Breast epithelium (tissue), 4 donors: ENCODE data around the gene DCLK1. TPM values are rescaled to one million over a fixed set of nuclear protein-coding genes. Genes with fewer than 3 reads are reported as not detected.

Experiments
- DNase-seq, 2 donors: peaks; one replicate each; pipeline ENCODE4 v3.0.0-alpha.2; 2019; ENCODE audit warnings: low spot score in 2 of 2
- H3K27ac ChIP-seq, 2 donors: fragments of 200-600 bp; sonication (generic) in 1 of 2; one replicate each; pipeline ENCODE4 v1.5.1; 2016 to 2019; ENCODE audit warnings: mild to moderate bottlenecking in 1 of 2
- H3K27me3 ChIP-seq, 2 donors: fragments of 200-600 bp; sonication (generic) in 1 of 2; one replicate each; pipeline versions ENCODE4 v1.5.1 to v1.6.0; 2017 to 2019; ENCODE audit warnings: control low read depth in 1 of 2, mild to moderate bottlenecking in 1 of 2
- H3K36me3 ChIP-seq: fragments of 200-600 bp; one replicate; pipeline ENCODE4 v1.5.1; 2019
- H3K4me1 ChIP-seq, 2 donors: fragments of 200-600 bp; sonication (generic); one replicate each; pipeline ENCODE4 v1.5.1; 2016 to 2019; ENCODE audit warnings: control low read depth in 1 of 2
- H3K4me3 ChIP-seq, 3 donors: fragments of 200-600 bp; sonication (generic); 1 replicate in 2 of 3; 2 replicates in 1 of 3; pipeline ENCODE4 v1.5.1; 2016 to 2019; ENCODE audit warnings: mild to moderate bottlenecking in 3 of 3, moderate library complexity in 2 of 3
- H3K9me3 ChIP-seq, 2 donors: fragments of 200-600 bp; sonication (generic) in 1 of 2; one replicate each; pipeline ENCODE4 v1.5.1; 2016 to 2019; ENCODE audit warnings: control low read depth in 1 of 2
- CTCF ChIP-seq, 3 donors: fragments of 450-650 bp; IDR thresholded peaks; one replicate each; pipeline ENCODE4 v1.5.1; 2016 to 2017; ENCODE audit warnings: antibody characterized with exemption in 3 of 3, mild to moderate bottlenecking in 3 of 3, moderate library complexity in 3 of 3
- POLR2A ChIP-seq: fragments of 450-650 bp; IDR thresholded peaks from one replicate; pipeline ENCODE4 v1.6.1; 2016; ENCODE audit warnings: antibody characterized with exemption, mild to moderate bottlenecking, moderate library complexity
- POLR2AphosphoS5 ChIP-seq, 3 donors: sonication (generic); formaldehyde crosslinking; IDR thresholded peaks; one replicate each; pipeline ENCODE4 v1.6.1; 2017; ENCODE audit warnings: antibody characterized with exemption in 3 of 3
- intact Hi-C: fragments of 100-400 bp; cut with DNase I; formaldehyde crosslinking; loops from one replicate; pipeline ENCODE4 v1.15.1; 2023; ENCODE audit warnings: low total_unique reads
- total RNA-seq, 3 donors: library from RNA; depleted of rRNA; stranded (reverse); fragments of >200 nt; gene quantifications; one replicate each; pipeline ENCODE4 v1.1.0, GENCODE V29; 2016

The DCLK1 gene
- total RNA-seq, 3 donors from 2014 or later: 21.2 to 158 (median 28.2) TPM

- peaks cover 0 to 9% of the 10 kb centered on the region in 2 donors for H3K9me3 ChIP-seq
- intact Hi-C loops: no loop called here
- no peak for DNase-seq
Observed at GRCh38 chr13:35744566-35745178, 386.5 kb downstream of the DCLK1 start.

GRCh38 chr13:35744144-35744543 is 387.0 kb downstream of the DCLK1 start:
- Histone ChIP-seq H3K4me1 (no peaks in the 10 kb centered on the region), H3K4me3 (no peak overlapping the region), H3K9me3 (peaks cover 0 to 3% of the 10 kb centered on the region in 2 donors), H3K36me3 (no peaks in the 10 kb centered on the region), H3K27ac (no peak overlapping the region), H3K27me3 (no peaks in the 10 kb centered on the region)
- intact Hi-C loops: no loop called here
- TF ChIP-seq POLR2A (no peak), POLR2AphosphoS5 (IDR thresholded peaks at IDR 0.05) (no peak), CTCF (IDR thresholded peaks at IDR 0.05) (no peak)
- no peak for DNase-seq

More at GRCh38 chr13:35744566-35745178, 386.5 kb downstream of the DCLK1 start:
- Histone ChIP-seq H3K36me3 (no peaks in the 10 kb centered on the region), H3K4me3 (no peak overlapping the region), H3K27me3 (no peaks in the 10 kb centered on the region), H3K4me1 (no peaks in the 10 kb centered on the region), H3K27ac (no peak overlapping the region)
- no peak for TF ChIP-seq POLR2AphosphoS5 (IDR thresholded peaks at IDR 0.05)
- TF ChIP-seq POLR2A: no peak
- no peak for TF ChIP-seq CTCF (IDR thresholded peaks at IDR 0.05)

DNA sequence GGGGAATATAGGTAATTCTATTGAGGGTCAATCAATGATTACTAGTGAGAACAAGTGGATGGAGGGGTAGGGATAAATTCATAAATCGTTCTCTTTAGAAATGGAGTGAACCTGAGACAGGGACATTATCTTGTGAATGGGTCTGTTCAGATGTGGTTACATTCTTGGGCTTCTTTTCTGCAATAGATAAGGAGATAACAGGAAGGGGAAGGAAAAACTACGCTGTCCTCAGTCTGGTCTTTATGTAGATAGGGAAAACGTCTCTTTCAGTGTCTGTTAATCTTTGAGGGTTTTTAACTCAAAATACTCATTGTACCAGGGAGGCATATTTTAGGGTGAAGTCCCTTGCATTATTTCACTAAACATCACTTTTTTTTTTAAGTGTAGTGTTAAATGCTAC is 388.0 kb downstream of the DCLK1 start:
- H3K36me3 ChIP-seq: no peaks in the 10 kb centered on the region
- no peak for DNase-seq
- no peak overlapping the region for H3K4me3 ChIP-seq
- H3K27ac ChIP-seq: no peak overlapping the region
- intact Hi-C loops: no loop called here
- no peaks in the 10 kb centered on the region for H3K27me3 ChIP-seq
- no peaks in the 10 kb centered on the region for H3K9me3 ChIP-seq
- no peak for TF ChIP-seq CTCF (IDR thresholded peaks at IDR 0.05)
- TF ChIP-seq POLR2AphosphoS5 (IDR thresholded peaks at IDR 0.05): no peak
- TF ChIP-seq POLR2A: no peak
- no peaks in the 10 kb centered on the region for H3K4me1 ChIP-seq

DNA sequence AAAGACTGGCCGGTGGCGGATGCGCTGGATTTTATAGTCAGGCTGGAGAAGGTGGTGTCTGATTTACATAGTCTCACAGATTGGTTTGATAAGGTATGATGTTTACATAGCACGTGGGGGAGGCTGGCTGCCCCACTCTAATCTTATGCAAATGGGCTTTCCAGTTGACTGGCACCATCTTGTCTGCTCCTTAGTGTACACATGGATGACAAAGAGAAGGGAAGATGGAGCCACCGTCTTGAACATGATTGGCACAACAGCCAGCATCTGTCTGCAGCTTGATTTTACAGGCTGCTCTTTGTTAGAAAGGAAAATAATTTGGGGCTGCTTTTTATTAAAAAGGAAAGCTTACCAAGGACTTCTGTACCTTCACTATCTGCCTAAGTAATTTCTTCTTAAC is 389.5 kb downstream of the DCLK1 start:
- Histone ChIP-seq H3K27ac (no peak overlapping the region), H3K4me1 (no peaks in the 10 kb centered on the region), H3K9me3 (no peaks in the 10 kb centered on the region), H3K36me3 (no peaks in the 10 kb centered on the region), H3K27me3 (no peaks in the 10 kb centered on the region), H3K4me3 (no peak overlapping the region)
- DNase-seq: no peak
- intact Hi-C loops: no loop called here
- no peak for TF ChIP-seq POLR2AphosphoS5 (IDR thresholded peaks at IDR 0.05)
- TF ChIP-seq CTCF (IDR thresholded peaks at IDR 0.05): no peak
- no peak for TF ChIP-seq POLR2A

DNA sequence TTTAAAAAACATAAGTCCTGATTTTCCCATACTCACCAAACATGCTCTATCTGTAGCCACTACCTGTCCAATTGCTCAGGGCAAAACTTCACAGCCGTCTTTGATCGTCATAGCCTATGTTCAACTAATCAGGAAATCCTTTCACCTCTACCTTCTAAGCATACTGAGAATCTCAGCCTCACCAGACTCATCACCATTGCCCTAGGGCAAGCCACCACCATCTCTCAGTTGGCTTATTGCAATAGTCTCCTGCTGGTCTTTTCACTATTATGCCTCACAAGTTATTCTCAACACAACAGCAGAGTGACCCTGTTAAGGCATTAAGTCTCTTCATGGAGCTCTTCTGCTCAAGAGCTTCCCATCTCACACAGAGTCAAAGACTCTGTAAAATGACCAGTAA is 394.3 kb downstream of the DCLK1 start:
- intact Hi-C loops: no loop called here
- Histone ChIP-seq H3K4me1 (no peaks in the 10 kb centered on the region), H3K27me3 (no peaks in the 10 kb centered on the region), H3K36me3 (no peaks in the 10 kb centered on the region), H3K27ac (no peak overlapping the region), H3K9me3 (no peaks in the 10 kb centered on the region), H3K4me3 (no peak overlapping the region)
- no peak for DNase-seq
- TF ChIP-seq CTCF (IDR thresholded peaks at IDR 0.05): no peak
- no peak for TF ChIP-seq POLR2A
- no peak for TF ChIP-seq POLR2AphosphoS5 (IDR thresholded peaks at IDR 0.05)
